OCI-LY1 (cell line): ENCODE measurements around the gene HS3ST3B1.

Experiments
- H2AFZ ChIP-seq: fragments of 200-600 bp; sonication (generic), shearing (Covaris generic); 2 replicates; pipeline ENCODE4 v1.6.0; 2014; ENCODE audit warnings: antibody characterized with exemption, mild to moderate bottlenecking, low read length
- H3F3A ChIP-seq: fragments of 200-600 bp; sonication (generic), shearing (Covaris generic); 2 replicates; pipeline ENCODE4 v1.6.0; 2014; ENCODE audit warnings: mild to moderate bottlenecking, antibody characterized with exemption, low read length, moderate library complexity; ENCODE audit not compliant: insufficient read depth
- H3K27ac ChIP-seq: fragments of 200-600 bp; sonication (generic); 2 replicates; pipeline ENCODE4 v1.5.1; 2014; ENCODE audit warnings: low read length, mixed run types, mild to moderate bottlenecking, low read depth; ENCODE audit not compliant: poor library complexity, severe bottlenecking
- H3K27me3 ChIP-seq: fragments of 200-600 bp; sonication (generic); 2 replicates; pipeline ENCODE4 v1.6.0; 2014; ENCODE audit warnings: antibody characterized with exemption, mild to moderate bottlenecking, low read length, moderate library complexity; ENCODE audit not compliant: insufficient read depth
- H3K36me3 ChIP-seq: fragments of 200-600 bp; sonication (generic); 2 replicates; pipeline ENCODE4 v1.6.1; 2014; ENCODE audit warnings: mild to moderate bottlenecking, antibody characterized with exemption, low read length, moderate library complexity, mixed read lengths; ENCODE audit not compliant: insufficient read depth
- H3K4me1 ChIP-seq: fragments of 200-600 bp; sonication (generic); 2 replicates; pipeline ENCODE4 v1.5.1; 2014; ENCODE audit warnings: mild to moderate bottlenecking, low read length, moderate library complexity; ENCODE audit not compliant: insufficient read depth, severe bottlenecking
- H3K4me2 ChIP-seq: fragments of 200-600 bp; sonication (generic), shearing (Covaris generic); 2 replicates; pipeline ENCODE4 v1.6.1; 2014; ENCODE audit warnings: low read length
- H3K4me3 ChIP-seq: fragments of 200-600 bp; sonication (generic); 2 replicates; pipeline ENCODE4 v1.5.1; 2014; ENCODE audit warnings: low read length, low read depth, mild to moderate bottlenecking, mixed read lengths; ENCODE audit not compliant: poor library complexity, severe bottlenecking
- H3K79me2 ChIP-seq: fragments of 200-600 bp; shearing (Covaris generic); 2 replicates; pipeline ENCODE4 v1.6.1; 2016; ENCODE audit warnings: mixed run types, low read length, mixed read lengths; ENCODE audit not compliant: insufficient read depth
- H3K9ac ChIP-seq: fragments of 200-600 bp; sonication (generic), shearing (Covaris generic); 2 replicates; pipeline ENCODE4 v1.6.1; 2014; ENCODE audit warnings: mild to moderate bottlenecking, low read length, mixed read lengths
- H3K9me2 ChIP-seq: fragments of 200-600 bp; sonication (generic), shearing (Covaris generic); 2 replicates; pipeline ENCODE4 v1.6.1; 2014; ENCODE audit warnings: low read depth, mild to moderate bottlenecking, low read length, mixed read lengths
- H3K9me3 ChIP-seq: fragments of 200-600 bp; shearing (Covaris generic); 2 replicates; pipeline ENCODE4 v1.6.1; 2014; ENCODE audit warnings: low read length, mixed read lengths
- H4K20me1 ChIP-seq: fragments of 200-600 bp; sonication (generic), shearing (Covaris generic); 2 replicates; pipeline ENCODE4 v1.6.0; 2016; ENCODE audit warnings: mild to moderate bottlenecking, low read length; ENCODE audit not compliant: insufficient read depth
- CTCF ChIP-seq: fragments of 200-600 bp; sonication (generic), shearing (Covaris generic); IDR thresholded peaks from 2 replicates; pipeline ENCODE4 v1.5.1; 2017; ENCODE audit warnings: mild to moderate bottlenecking, antibody characterized with exemption, low read length, moderate library complexity, mixed read lengths
- EZH2 ChIP-seq: fragments of 200-600 bp; sonication (generic), shearing (Covaris generic); IDR thresholded peaks from 2 replicates; pipeline ENCODE4 v1.8.0; 2017; ENCODE audit warnings: borderline replicate concordance, mixed run types, mild to moderate bottlenecking, antibody characterized with exemption, low read length, moderate library complexity, mixed read lengths

HS3ST3B1 gene

GRCh38 chr17:14269473-14269872 is 31.4 kb upstream of the HS3ST3B1 start:
- H4K20me1 ChIP-seq: no peaks in the 10 kb centered on the region
- no peaks in the 10 kb centered on the region for H3K9me3 ChIP-seq
- H3K27ac ChIP-seq: no peak overlapping the region
- no peaks in the 10 kb centered on the region for H3K4me1 ChIP-seq
- no peak overlapping the region for H3K9ac ChIP-seq
- H3K4me3 ChIP-seq: no peak overlapping the region
- H3F3A ChIP-seq: no peaks in the 10 kb centered on the region
- H3K9me2 ChIP-seq: no peaks in the 10 kb centered on the region
- no peaks in the 10 kb centered on the region for H3K79me2 ChIP-seq
- no peak overlapping the region for H2AFZ ChIP-seq
- TF ChIP-seq EZH2 (no peak), CTCF (no peak)
- no peaks in the 10 kb centered on the region for H3K36me3 ChIP-seq
- no peaks in the 10 kb centered on the region; the same call in 1 of the 2 replicates for H3K27me3 ChIP-seq
- no peak overlapping the region for H3K4me2 ChIP-seq

GRCh38 chr17:14270508-14270907 is 30.4 kb upstream of the HS3ST3B1 start:
- Histone ChIP-seq H3K36me3 (no peaks in the 10 kb centered on the region), H3K9me2 (no peaks in the 10 kb centered on the region), H3K4me2 (no peak overlapping the region), H3K27ac (no peak overlapping the region), H2AFZ (no peak overlapping the region), H3K4me3 (no peak overlapping the region), H3K9me3 (no peaks in the 10 kb centered on the region), H3K79me2 (no peaks in the 10 kb centered on the region), H3K27me3 (no peaks in the 10 kb centered on the region), H3K4me1 (no peaks in the 10 kb centered on the region), H3K9ac (no peak overlapping the region), H3F3A (no peaks in the 10 kb centered on the region), H4K20me1 (no peaks in the 10 kb centered on the region)
- TF ChIP-seq EZH2 (no peak), CTCF (no peak)

GRCh38 chr17:14276535-14277250 is 24.2 kb upstream of the HS3ST3B1 start:
- Histone ChIP-seq H3K9me3 (no peaks in the 10 kb centered on the region), H3K9ac (no peak overlapping the region), H2AFZ (no peak overlapping the region), H4K20me1 (no peaks in the 10 kb centered on the region), H3K27me3 (peaks cover 5% of the 10 kb centered on the region; the same call in 1 of the 2 replicates), H3K36me3 (no peaks in the 10 kb centered on the region), H3K4me1 (no peaks in the 10 kb centered on the region), H3F3A (no peaks in the 10 kb centered on the region), H3K79me2 (no peaks in the 10 kb centered on the region), H3K9me2 (no peaks in the 10 kb centered on the region), H3K4me3 (no peak overlapping the region), H3K27ac (no peak overlapping the region), H3K4me2 (no peak overlapping the region)
- TF ChIP-seq CTCF: no peak
- no peak for TF ChIP-seq EZH2
